Fibroblast of mammary gland (primary cell): ENCODE data around the gene IER3.
"Not testable (repeated sequence)": the region's sequence is repeated elsewhere in the genome, so short reads cannot be mapped to it uniquely, and the experiment has no call there.

Source experiments
- DNase-seq: peaks from one replicate; pipeline ENCODE4 v3.0.0-alpha.2; 2010; ENCODE audit warnings: low read depth
- H3K4me3 ChIP-seq: 2 replicates; pipeline ENCODE4 v1.5.1; 2011; ENCODE audit warnings: low read depth, mild to moderate bottlenecking, low read length, moderate library complexity; ENCODE audit not compliant: control insufficient read depth
- TF ChIP-seq, protein P1 (sequence below): conservative IDR thresholded peaks from 2 replicates; pipeline ENCODE4 v1.5.1; 2011; ENCODE audit warnings: low read depth, low read length, inconsistent platforms; ENCODE audit not compliant: control insufficient read depth, insufficient read depth

Gene IER3

DNA sequence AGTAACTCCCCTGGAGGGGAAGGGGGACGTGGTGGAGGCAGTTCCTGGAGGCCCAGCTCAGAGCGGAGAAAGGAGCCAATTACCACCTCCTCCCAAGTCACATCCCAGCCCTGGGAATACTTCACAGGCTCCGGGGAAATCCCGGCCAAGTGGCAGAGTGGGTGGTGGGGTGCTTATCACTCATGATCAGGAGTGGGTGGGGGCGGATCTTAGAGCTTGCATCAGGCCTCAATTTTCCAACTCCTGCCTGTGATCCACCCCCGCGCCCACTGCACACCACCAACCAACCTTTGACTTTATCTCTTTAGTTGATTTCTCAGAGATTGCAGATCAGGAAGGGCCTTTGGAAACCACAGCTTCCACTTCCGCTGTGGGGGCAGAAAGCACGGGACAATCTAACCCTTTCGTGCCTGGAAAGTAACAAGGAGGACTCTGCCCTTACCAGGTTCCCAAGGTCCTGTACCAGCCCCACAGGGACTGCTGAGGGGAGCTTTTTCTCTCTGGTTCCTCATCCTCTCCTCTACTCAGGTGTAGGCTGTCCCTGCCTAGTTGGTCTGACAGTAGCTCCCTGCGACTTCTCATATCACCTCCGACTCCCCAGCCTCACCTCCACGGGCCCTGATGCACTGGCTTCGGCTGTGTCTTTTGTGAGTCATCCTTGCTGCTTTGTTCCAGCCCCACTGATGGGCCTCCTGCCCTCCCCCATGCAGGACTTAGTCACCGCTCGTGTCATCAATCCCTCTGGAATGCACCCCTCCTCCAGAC lies 24.9 kb upstream of the IER3 start:
- peak; percentile 94 for DNase-seq
- H3K4me3 ChIP-seq, result peak overlapping the region; percentile 0
- TF ChIP-seq, protein P1, sequence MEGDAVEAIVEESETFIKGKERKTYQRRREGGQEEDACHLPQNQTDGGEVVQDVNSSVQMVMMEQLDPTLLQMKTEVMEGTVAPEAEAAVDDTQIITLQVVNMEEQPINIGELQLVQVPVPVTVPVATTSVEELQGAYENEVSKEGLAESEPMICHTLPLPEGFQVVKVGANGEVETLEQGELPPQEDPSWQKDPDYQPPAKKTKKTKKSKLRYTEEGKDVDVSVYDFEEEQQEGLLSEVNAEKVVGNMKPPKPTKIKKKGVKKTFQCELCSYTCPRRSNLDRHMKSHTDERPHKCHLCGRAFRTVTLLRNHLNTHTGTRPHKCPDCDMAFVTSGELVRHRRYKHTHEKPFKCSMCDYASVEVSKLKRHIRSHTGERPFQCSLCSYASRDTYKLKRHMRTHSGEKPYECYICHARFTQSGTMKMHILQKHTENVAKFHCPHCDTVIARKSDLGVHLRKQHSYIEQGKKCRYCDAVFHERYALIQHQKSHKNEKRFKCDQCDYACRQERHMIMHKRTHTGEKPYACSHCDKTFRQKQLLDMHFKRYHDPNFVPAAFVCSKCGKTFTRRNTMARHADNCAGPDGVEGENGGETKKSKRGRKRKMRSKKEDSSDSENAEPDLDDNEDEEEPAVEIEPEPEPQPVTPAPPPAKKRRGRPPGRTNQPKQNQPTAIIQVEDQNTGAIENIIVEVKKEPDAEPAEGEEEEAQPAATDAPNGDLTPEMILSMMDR, result no peak

DNA sequence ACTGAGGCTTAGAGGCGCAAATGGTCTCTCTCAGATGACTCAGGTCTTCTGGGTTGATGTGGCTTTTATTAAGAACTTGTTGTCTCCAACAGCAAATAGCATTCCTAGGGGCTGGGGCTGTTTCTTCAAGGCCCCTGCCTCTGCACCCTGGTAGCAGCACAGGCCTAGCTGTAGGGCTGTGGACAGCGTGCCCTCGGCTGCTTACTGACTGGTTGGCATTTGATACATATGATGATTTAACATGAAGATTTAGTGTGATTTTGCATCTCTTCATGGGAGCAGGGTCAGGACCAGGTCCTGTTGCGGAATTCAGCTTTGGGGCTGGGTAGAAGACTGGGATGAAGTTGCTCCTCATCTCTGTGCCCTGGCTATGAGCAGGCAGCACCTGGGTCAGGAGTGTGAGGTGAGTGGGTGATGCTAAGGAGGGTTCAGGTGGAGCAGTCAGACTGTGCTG lies 24.3 kb upstream of the IER3 start:
- no peak for DNase-seq
- no peak overlapping the region for H3K4me3 ChIP-seq

DNA sequence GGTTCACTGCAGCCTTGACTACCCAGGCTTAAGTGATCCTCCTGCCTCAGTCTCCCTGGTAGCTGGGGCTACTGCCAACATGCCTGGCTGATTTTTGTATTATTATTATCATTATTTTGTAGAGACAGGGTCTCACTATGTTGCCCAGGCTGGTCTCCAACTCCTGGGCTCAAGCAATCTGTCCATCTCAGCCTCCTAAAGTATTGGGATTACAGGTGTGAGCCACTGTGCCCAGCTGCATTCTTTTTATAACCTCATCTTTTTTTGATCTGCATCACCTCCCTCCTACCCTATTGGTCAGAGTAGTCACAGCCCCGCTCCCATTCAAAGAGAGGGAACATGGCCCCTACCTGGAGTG lies 23.6 kb upstream of the IER3 start:
- H3K4me3 ChIP-seq, result no peak overlapping the region
- DNase-seq, result no peak
- TF ChIP-seq, protein P1, result no peak

More for the DNA sequence above, 24.3 kb upstream of the IER3 start:
- TF ChIP-seq, protein P1, result no peak

DNA sequence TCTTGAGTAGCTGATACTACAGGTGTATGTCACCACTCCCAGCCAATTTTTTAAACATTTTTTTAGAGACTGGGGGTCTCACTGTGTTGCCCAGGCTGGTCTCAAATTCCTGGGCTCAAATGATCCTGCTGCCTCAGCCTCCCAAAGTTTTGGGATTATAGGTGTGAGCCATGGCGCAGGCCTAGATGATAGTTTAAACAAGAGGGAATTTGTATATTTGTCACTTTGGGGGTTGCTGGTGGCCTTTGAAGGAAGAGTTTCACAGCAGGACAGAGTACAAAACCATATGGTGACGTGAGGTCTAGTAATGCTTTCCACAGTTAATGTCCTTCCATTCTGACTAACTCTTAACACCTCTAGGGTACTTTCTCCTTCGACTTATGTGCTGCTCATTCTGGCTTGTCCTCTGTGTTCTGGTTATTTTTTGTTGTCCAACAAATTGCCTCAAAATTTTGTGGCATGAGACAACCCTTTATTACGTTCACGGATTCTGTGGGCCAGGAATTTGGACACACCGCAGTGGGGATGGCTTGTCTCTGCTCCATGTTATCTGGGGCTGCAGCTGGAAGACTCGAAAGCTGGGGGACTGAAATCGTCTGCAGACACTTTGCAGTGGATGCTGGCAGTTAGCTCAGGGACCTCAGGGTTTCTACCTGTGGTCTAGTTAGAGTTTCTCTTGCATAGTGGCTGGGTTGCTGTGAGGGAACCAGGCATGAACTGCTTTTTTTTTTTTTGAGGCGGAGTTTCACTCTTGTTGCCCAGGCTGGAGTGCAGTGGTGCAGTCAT lies 23.0 kb upstream of the IER3 start:
- TF ChIP-seq, protein P1, result no peak
- no peak overlapping the region for H3K4me3 ChIP-seq
- DNase-seq, result no peak

DNA sequence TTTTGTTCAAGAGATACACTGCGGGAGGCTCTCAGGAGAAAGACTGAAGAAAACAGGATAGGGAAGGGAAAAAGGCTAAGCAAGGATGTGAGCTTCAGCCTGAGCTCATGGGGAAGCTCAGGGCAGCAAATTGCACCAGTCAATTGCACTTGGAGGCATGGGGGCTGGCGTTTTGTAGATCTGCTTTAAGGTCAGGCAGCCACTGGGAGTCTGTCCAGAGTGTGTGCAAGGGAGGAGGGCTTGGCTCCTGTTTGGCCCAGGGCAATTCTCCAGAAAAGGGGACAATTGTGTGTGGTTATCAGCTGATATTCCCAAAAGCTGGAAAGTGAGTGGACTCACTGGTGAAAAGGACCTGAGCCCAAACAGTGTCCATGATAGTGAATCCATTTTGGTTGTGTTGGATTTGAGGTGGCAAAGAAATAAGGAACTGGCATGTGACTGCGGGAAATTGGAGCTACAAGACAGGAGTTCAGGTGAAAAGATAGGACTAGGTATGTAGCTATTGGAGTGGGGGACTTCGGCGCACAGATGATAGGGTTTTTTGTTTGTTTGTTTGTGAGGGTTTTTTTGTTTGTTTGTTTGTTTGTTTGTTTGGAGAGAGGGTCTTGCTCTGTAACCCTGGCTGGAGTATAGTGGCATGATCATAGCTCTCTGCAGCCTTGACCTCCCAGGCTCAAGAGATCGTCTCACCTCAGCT lies 22.3 kb upstream of the IER3 start:
- H3K4me3 ChIP-seq, result no peak overlapping the region
- no peak for DNase-seq
- TF ChIP-seq, protein P1, result no peak

DNA sequence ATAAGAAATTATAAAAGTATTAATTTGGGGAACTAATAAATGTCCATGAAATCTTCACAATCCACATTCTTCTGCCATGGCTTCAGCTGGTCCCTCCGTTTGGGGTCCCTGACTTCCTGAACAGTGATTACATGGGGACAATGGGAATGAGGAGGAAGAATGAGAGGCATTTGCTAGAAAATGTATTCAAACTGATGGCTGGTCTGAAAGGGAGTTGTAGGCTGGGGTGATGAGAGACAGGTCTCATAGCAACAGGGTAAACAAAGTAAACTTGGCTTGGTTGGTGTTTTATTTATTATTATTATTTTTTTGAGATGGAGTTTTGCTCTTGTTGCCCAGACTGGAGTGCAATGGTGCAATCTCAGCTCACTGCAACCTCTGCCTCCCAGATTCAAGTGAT lies 21.1 kb upstream of the IER3 start:
- not testable (repeated sequence) for DNase-seq, H3K4me3 ChIP-seq

DNA sequence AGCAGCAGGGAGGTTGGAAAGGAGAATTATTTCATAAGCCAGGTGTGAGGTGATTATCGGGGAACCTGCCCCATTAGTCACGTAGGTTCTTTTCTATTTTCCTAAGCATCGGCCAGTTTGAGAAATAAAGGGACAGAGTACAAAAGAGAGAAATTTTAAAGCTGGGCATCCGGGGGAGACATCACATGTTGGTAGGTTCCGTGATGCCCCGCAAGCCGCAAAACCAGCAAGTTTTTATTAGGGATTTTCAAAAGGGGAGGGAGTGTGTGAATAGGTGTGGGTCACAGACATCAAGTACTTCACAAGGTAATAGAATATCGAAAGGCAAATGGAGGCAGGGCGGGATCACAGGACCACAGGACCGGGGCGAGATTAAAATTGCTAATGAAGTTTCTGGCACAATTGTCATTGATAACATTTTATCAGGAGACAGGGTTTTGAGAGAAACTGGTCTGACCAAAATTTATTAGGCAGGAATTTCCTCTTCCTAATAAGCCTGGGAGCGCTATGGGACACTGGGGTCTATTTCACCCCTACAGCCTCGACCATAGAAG lies 20.2 kb upstream of the IER3 start:
- DNase-seq, H3K4me3 ChIP-seq: not testable (repeated sequence)
